Measurements from ENCODE around the gene SDCCAG8. TPM values are rescaled to one million over a fixed set of nuclear protein-coding genes. Genes with fewer than 3 reads are reported as not detected.

SDCCAG8 gene
- total and polyA plus RNA-seq, 2 of the 8 experiments (the other 6 are each of a cell fraction or from before 2014, with no cell fraction given): 15.6 to 21.0 TPM

- no peaks in the 10 kb centered on the region for H3K27me3 ChIP-seq (replicated peaks in 1 of 4; ENCODE audit: control insufficient read depth in 3 of 4, extremely low read depth in 1 of 4, insufficient read depth in 3 of 4, low read length in 3 of 4)
- no peak overlapping the region for H3K4me2 ChIP-seq (ENCODE audit: insufficient read depth in 1 of 2, low read depth in 2 of 2, low read length in 2 of 2)
- no peaks in the 10 kb centered on the region for H4K20me1 ChIP-seq (replicated peaks in 1 of 2; ENCODE audit: control insufficient read depth in 1 of 2, insufficient read depth in 2 of 2, low read length in 2 of 2)
- no peak overlapping the region for H3K4ac ChIP-seq (replicated peaks; ENCODE audit: insufficient read length, low read depth, low read length)
- no peaks in the 10 kb centered on the region for H3K36me3 ChIP-seq (ENCODE audit: control insufficient read depth in 2 of 4, insufficient read depth in 4 of 4, low read length in 3 of 4)
- H2AK5ac ChIP-seq (ENCODE audit: low read depth, low read length): no peak overlapping the region
- no peak overlapping the region for H3K4me3 ChIP-seq (ENCODE audit: extremely low read depth in 1 of 4, insufficient read depth in 2 of 4, low read depth in 3 of 4, low read length in 4 of 4)
- 0 out of 7 replicates have a peak, but pooled peaks cover 0 to 1% (median 0%) of the 10 kb centered on the region in 4 experiments for H3K4me1 ChIP-seq (replicated peaks in 1 of 4; ENCODE audit: control insufficient read depth in 3 of 4, insufficient read depth in 4 of 4, low read length in 3 of 4)
- H2BK20ac ChIP-seq (ENCODE audit: low read length): no peak overlapping the region
- no peak overlapping the region for H2BK12ac ChIP-seq (ENCODE audit: low read depth, low read length)
- ChIA-PET POLR2A (ENCODE audit: partially characterized antibody) (no interaction called here), CTCF (ENCODE audit: partially characterized antibody) (no interaction called here)
- no peak overlapping the region for H3K14ac ChIP-seq (ENCODE audit: insufficient read length)
- no peak overlapping the region for H3K9ac ChIP-seq (replicated peaks in 1 of 4; ENCODE audit: extremely low read depth in 1 of 4, low read depth in 3 of 4, low read length in 3 of 4)
- H3K79me2 ChIP-seq (ENCODE audit: control insufficient read depth in 1 of 2, insufficient read depth in 2 of 2, low read length in 2 of 2): no peaks in the 10 kb centered on the region
- no peak overlapping the region for H4K5ac ChIP-seq (ENCODE audit: insufficient read length, low read depth, low read length)
- H3K56ac ChIP-seq (replicated peaks; ENCODE audit: insufficient read length, low read depth, low read length): no peak overlapping the region
- no peak overlapping the region for H2BK15ac ChIP-seq (ENCODE audit: low read length)
- no peak overlapping the region for H4K91ac ChIP-seq (replicated peaks; ENCODE audit: insufficient read length, low read length)
- no peaks in the 10 kb centered on the region for H3K23me2 ChIP-seq (ENCODE audit: low read depth, low read length)
- no peak for FAIRE-seq
- WGBS, 2 experiments (ENCODE audit: extremely low coverage in 1 of 2, insufficient coverage in 1 of 2, insufficient read length in 1 of 2, insufficient replicate concordance in 2 of 2, low coverage in 1 of 2, low lambda C conversion rate in 2 of 2, missing lambda C conversion rate in 1 of 2): 87% methylated on average over 3 of the region's 3 CpGs; no CpG with 5 or more reads in 1 of the 2 experiments
- no peak overlapping the region for H3K27ac ChIP-seq (ENCODE audit: low read depth, low read length)
- no peak overlapping the region for H2AFZ ChIP-seq (ENCODE audit: low read length)
- H2BK5ac ChIP-seq (ENCODE audit: low read depth, low read length): no peak overlapping the region
- no peak overlapping the region for H4K8ac ChIP-seq (ENCODE audit: extremely low read depth, insufficient read depth, low read length)
- no peak overlapping the region for H2BK120ac ChIP-seq (replicated peaks; ENCODE audit: low read depth, low read length)
- no peak overlapping the region for H3K23ac ChIP-seq (ENCODE audit: insufficient read length)
- DNase-seq (ENCODE audit: low read depth in 1 of 2, low spot score in 2 of 2): no peak
- H3K9me3 ChIP-seq (ENCODE audit: insufficient read depth in 2 of 2, low read depth in 1 of 2, low read length in 1 of 2): no peaks in the 10 kb centered on the region
- H3K18ac ChIP-seq (ENCODE audit: extremely low read depth, low read length): no peak overlapping the region
- H3K79me1 ChIP-seq (ENCODE audit: low read depth, low read length): no peaks in the 10 kb centered on the region
- TF ChIP-seq SIRT6 (IDR thresholded peaks at IDR 0.05; ENCODE audit: low read length) (no peak), JUN (IDR thresholded peaks at IDR 0.05; ENCODE audit: low read depth, low read length) (no peak), KDM4A (IDR thresholded peaks at IDR 0.05; ENCODE audit: low read depth, low read length, severe bottlenecking) (no peak), ATF2 (IDR thresholded peaks at IDR 0.05; ENCODE audit: low read length) (no peak), CREB1 (IDR thresholded peaks at IDR 0.05) (no peak), EZH2 (IDR thresholded peaks at IDR 0.05; ENCODE audit: low read depth, low read length, severe bottlenecking) (no peak), BACH1 (IDR thresholded peaks at IDR 0.05; ENCODE audit: low read length) (no peak), MAX (IDR thresholded peaks at IDR 0.05) (no peak), NANOG (IDR thresholded peaks at IDR 0.05; ENCODE audit: insufficient read depth, low read depth, low read length, poor library complexity, severe bottlenecking) (no peak), SP4 (IDR thresholded peaks at IDR 0.05; ENCODE audit: low read length) (no peak), SIX5 (IDR thresholded peaks at IDR 0.05; ENCODE audit: low read depth, low read length) (no peak), USF2 (IDR thresholded peaks at IDR 0.05; ENCODE audit: low read length) (no peak)
Observed at GRCh38 chr1:243378669-243379068, 122.8 kb downstream of the SDCCAG8 start.

All from H1 (cell line).